HG03432 (cell line): ENCODE measurements around the gene MFGE8.
A peak's percentile ranks its signal among the peaks of the same experiment; 100 is the strongest.
"Not testable (repeated sequence)": the region's sequence is repeated elsewhere in the genome, so short reads cannot be mapped to it uniquely, and the experiment has no call there.

Source experiments
- ATAC-seq: cut with Tn5 transposase; IDR thresholded peaks from one replicate; pipeline ENCODE4 v1.9.1; 2021; ENCODE audit warnings: mild to moderate bottlenecking, moderate library complexity; ENCODE audit not compliant: unreplicated experiment

Gene MFGE8, protein sequence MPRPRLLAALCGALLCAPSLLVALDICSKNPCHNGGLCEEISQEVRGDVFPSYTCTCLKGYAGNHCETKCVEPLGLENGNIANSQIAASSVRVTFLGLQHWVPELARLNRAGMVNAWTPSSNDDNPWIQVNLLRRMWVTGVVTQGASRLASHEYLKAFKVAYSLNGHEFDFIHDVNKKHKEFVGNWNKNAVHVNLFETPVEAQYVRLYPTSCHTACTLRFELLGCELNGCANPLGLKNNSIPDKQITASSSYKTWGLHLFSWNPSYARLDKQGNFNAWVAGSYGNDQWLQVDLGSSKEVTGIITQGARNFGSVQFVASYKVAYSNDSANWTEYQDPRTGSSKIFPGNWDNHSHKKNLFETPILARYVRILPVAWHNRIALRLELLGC

DNA sequence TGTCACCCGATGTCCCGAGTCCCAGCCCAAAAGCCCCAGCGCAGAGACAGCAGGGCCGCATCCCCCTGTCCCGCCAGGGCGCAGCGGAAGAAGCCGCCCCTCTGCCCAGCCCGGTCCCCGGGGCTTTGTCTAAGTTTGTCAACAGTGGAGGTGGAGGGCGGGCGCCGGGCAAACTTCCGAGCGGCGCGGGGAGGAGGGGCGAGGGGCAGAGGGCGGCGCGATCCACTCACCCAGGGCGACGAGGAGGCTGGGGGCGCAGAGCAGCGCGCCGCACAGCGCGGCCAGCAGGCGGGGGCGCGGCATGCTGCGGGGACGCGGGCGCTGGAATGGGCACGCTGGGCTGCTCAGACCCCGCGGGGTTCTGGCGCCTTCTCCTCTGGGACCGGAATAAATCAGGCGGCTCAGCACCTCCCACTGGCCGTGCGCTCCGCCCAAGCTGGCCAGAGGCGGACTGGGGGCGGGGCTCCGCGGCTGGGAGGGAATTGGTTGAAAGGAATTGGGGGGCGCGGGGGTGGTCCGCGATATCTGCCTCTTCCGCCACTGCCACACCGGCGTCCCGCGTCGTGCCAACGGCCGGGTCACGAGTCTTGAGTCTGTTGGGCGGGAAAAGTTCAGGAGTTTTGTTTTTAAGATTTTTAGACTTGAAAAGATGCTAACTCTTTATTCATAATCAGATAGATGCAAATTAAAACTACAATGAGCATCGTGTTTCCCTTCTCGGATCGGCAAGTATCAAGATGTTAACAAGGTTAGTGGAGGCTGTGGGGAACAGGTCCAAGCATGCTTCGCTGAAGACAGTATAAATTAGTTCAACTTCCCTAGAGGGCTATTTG lies at the start of gene MFGE8:
TSS of gene MFGE8 (minus strand) at position 363 of the 833 bp plus-strand sequence. CDS start at position 303, 60 bp downstream.
- peak; percentile 89 for ATAC-seq

DNA sequence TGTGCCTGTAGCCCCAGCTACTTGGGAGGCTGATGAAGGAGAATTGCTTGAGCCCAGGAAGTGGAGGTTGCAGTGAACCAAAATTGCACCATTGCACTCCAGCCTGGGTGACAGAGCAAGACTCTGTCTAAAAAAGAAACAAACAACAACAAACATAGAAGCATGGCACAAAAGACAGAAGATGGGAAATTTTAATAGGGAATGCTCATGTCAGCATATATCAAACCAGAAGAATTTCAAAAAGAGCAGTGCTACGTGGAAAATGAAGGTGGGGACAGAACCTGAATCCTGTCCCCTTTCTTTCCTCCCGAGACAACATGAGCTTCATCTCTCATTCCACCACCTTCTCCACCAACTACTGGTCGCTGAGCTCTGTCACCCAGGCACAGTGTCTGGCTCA lies 46.3 kb upstream of the MFGE8 start:
- ATAC-seq, result no peak

DNA sequence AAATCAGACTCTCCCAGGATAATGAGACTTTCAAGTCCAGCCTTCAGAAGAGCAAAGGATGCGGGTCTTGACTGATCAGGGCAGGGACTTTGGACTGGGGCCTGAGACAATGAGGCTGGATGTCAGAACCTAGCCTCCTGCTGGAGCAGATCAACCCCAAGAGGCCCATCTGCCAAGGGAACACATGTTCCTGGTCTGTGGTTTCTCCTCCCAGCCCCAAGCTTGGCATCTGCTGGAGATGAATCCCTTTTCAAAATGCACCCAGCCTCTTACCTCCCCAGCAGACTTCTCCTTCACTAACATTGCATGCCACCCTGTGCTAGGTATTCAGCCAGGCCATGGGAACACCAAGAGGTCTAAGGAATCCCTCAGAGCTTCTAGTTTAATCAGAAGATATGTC lies 43.7 kb upstream of the MFGE8 start:
- no peak for ATAC-seq

DNA sequence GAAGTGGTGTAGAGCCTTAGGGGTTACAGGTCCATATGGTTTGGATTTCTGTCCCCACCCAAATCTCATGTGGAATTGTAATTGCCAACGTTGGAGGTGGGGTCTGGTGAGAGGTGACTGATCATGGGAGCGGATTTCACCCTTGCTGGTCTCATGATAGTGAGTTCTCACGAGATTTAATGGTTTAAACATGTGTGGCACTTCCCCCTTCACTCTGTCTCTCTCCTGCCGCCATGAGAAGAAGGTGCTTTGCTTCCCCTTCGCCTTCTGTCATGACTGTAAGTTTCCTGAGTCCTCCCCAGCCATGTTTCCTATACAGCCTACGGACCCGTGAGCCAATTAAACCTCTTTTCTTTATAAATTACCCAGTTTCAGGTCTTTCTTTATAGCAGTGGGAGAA lies 43.1 kb upstream of the MFGE8 start:
- ATAC-seq, result no peak

DNA sequence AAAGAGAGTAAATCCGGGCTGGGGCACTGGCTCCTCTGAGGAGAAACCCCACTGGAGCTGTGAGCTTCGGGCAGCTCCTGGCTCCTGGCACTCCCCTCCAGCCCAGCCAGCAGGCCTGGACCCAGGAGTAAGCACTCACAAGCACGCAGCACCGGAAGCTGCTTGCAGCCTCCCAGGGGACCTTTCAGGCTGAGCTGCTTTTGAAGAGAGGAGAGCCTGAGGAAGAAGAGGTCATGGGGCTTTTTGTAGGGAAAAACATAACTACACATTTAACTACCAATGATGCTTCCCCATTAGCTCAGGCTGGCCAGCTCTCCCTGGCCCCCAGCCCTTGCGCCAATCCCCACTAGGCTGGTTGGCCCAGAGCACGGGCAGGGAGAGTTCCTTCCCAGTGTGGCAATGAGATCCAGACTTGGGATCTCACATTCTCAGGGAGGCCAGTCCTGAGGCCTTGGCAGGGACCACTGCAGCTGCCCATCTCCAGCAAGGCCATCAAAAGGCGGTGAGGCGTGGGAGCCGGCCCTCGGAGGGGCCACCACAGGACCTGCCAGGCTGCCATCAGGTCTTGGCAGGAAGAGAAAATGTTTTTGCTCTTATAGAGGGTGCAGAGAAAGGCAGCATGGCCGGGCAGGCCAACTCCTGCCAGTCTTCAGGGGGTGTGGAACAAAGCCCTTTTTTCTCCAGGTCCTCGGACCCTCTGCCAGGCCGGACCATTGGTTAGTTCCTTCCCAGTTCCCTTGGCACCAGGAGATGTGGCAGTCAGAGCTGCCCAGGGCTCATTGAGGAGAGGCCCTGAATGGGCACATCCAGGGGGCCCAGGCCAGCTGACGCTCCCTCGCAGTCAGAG lies 41.5 kb upstream of the MFGE8 start:
- peak; percentile 71 for ATAC-seq

DNA sequence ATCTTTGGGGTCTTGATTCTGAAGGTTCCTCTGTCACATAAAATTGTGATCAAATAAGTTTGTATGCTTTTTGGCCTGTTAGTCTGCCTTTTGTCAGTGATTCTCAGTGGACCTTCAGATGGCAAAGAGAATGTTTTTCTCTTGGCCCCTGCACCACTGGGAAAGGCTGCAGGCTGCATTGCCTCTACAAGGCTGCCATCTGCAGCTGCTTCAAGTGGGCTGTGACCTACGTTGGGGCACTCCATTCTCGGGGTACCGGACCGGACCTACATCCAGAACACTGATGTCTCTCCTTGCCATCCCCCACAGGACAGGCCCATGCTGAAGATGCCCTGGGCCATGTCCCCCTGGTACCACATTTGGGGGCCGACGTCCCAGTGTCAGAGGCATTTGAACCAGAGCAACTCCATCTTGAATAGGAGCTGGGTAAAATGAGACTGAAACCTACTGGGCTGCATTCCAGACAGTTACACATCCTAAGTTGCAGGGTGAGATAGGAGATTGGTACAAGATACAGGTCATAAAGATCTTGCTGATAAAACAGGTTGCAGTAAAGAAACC lies 37.5 kb upstream of the MFGE8 start:
- ATAC-seq, result no peak

DNA sequence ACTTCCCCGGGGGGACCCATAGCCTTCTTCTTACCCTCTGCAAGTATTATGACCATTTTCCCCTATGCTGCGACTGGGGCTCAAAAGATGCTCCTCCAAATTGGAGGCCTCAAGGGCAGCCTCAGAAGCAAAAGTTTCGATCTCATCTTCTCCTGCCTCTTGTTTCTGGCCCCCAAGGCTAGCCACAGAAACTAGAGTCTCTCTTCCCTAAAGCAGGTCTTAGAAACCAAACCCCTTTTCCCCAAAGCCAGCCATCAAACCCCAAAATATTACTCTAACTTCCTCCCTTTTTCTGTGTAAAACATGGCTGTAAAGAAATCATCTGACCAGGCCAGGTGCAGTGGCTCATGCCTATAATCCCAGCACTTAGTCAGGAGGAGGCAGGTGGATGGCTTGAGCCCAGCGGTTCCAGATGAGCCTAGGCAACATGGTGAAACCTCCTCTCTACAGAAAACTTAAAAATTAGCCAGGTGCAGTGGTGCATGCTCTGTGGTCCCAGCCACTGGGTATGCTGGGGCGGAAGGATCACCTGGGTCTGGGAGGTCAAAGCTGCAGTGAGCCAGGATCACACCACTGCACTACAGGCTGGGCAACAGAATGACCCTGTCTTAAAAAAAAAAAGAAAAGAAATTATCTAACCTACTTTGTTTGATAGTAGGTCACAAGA lies 36.7 kb upstream of the MFGE8 start:
- ATAC-seq, result peak; percentile 75

DNA sequence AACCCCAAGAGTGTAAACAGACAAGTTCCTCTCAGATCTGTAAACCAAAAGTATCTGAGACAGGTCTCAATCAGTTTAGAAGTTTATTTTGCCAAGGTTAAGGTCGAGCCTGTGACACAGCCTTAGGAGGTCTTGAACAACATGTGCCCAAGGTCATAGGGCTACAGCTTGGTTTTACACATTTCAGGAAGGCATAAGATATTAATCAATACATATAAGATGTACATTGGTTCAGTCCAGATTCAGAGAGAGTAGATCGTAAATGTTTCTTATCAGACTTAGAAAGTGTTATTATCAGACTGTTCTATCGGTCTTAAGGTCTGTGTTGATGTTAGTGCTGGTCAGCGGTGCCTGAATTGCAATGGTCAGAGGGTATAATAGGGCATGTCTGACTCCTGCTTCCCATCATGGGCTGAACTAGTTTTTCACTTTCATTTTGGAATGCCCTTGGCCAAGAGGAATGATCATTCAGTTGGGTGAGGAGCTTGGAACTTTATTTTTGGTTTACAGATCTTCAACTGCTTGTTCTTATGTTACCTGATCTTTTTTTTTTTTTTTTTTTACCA lies 27.0 kb upstream of the MFGE8 start:
- ATAC-seq, result no peak

DNA sequence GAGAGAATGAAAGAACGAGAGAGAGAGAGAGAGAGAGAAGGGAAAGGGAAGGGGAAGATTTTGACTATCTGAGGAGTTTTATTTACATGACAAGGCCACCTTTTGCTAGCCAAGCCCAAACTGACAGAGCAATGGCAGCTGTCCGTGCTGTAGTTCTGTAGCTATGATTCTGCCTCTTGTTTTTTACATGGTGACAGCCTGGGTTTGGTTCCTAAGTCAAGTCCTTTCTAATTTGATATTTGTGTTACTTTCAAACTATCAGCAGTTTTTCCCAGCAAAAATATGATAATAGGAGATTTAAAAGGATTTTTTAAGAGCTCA lies 26.3 kb upstream of the MFGE8 start:
- no peak for ATAC-seq

DNA sequence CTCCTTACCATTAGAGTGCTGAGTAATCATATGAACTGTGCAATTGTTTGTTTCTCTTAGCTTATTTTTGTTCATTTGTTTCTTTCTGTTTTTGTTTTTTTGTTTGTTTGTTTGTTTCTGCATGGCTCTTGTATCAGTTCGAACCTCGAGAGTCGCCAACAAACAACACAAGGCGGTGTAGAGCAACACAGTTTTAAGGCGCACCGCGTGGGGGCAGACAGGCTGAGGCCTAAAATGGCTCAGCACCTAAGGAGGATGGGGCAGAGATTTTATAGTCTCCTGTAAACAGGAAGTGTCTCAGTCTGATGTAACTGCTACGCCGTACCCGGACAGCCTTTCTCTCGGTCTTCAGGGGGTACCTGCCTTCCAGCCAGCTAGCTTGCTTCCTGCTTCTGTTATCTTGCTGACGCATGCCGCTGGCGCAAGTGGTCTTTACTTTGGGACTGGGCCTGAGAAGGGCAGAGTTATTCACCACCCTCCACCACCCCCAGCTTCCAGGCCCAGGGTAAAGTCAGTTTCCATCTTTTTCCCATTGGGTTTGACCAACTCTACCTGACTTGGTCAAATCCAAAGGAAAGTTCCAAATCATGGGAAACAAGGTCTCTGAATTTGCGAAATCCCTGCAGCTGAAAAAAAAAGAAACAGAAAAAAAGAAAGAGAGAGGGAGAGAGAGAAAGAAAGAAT lies 25.8 kb upstream of the MFGE8 start:
- no peak for ATAC-seq

DNA sequence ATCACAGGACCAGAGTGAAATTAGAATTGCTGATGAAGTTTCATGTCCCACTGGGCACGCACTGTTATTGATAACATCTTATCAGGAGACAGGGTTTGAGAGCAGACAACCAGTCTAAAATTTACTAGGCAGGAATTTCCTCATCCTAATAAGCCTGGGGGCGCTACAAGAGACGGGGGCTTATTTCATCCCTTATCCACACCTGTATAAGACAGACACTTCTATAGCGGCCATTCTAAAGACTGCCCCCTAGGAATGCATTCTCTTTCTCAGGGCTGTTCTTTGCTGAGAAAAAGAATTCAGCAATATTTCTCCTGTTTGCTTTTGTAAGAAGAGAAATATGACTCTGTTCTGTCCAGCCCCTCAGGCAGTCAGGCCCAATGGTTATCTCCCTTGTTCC lies 21.3 kb upstream of the MFGE8 start:
- ATAC-seq, result not testable (repeated sequence)

DNA sequence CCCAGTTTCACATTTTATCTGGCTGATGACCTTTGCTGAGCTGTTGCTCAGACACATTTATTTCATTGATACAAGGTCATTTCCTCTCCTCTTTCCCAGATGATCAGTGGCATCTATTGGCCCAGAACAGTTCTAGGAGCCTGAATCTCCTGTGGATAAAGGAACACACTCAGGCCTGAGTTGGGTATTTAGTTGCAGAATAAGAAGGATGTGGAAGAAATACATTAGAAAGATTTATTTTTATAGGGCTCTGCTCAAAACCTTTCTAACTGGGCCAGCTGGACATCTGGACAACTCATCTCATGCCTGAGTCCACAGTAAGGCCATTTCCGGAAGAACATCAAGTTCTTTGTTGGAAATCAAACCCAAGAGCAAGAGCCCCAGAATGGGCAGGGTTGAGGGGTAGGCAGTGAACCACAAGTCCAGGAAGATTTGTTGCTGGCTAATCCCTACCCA lies 19.7 kb upstream of the MFGE8 start:
- no peak for ATAC-seq

DNA sequence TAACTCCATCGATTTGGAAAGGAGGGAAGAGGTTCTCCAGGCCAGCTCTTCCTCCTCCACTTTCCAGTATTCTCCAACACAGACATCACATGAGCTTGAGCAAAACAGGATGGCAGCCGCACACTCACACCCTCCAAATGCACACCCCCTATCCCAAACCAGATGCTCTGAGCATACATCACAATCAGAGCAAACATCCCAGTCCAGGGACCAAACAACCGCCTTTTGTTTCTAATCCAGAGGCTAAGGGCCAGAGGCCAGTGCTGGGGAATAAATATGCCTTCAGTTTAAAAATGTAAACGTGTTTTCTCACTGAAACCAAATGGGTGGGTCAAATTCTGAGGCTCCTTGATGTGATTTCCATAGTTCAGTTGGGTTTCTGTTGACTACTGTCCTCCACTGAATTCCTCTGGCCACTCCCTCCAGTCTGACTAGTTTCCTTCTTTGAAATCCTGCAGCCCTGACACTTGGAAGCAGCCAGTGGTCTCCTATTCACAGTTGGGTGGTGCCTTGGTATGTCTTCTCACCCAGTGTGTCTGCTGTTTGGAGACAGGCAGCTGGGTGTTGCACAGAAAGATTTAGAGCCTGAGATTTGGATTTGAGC lies 19.2 kb upstream of the MFGE8 start:
- ATAC-seq, result no peak

DNA sequence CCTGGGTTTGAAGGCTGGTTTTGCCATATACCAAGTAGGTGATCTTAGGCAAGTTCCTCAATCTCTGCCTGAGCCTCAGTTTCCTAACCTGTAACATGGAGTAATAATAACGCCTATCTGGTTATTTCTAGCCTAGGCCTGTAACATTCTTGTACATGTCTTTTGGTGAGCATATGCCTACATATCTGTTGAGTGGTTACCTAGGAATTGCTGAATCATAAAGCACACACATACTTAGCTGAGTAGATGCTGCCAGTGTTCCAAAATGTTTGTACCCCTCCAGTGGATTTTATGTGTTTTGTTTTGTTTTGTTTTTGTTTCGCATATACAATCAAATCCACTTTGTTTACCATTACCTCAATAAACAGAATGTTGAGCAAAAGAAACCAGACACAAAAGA lies 17.4 kb upstream of the MFGE8 start:
- ATAC-seq, result no peak

DNA sequence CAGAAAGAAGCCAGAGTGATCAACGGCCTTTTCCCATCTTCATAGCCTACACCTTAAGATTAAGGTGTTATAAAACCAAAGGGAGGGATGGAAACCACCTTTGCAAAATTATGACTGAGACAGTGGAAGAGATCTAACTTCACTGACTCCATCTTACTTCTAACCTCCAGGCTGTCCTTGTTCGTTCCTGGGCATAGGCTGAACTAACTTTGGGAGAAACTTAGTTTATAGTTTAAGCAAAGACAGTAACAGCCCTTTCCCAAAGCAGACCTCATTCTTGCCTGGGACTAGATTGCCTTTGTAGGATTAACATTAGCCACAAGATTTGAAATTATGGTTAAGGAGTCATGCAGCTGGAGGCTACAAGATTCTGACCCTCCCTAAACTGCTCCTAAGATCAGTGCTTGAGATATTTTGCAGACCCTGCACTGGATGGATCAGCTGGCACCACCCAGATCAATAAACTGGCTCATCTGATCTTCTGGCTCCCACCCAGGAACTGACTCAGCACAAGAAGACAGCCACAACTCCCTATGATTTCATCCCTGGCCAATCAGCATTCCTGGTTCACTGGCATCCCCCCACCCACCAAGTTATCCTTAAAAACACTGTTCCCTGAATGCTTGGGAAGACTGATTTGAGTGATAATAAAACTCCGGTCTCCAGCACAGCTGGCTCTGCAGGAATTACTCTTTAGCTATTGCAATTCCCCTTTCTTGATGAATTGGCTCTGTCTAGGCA lies 16.3 kb upstream of the MFGE8 start:
- ATAC-seq, result not testable (repeated sequence)

DNA sequence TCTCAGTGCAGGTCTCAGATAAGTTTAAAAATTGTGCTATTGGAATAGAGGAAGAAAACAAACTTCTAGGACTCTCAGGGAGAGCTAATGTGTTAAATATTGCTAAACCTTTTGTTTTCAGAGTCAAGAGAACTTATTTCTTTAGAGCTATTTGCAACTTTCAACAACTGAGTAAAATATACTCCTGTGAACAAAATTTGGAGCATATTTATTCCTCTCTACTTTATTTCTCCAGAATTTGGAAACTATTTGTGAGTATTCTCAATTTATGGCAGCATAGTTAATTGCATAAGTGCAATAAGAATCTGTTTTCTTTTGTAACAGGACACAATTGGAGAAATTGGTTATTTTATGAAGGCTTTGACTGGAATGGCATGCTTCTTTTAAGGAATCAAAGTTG lies 15.0 kb upstream of the MFGE8 start:
- not testable (repeated sequence) for ATAC-seq

DNA sequence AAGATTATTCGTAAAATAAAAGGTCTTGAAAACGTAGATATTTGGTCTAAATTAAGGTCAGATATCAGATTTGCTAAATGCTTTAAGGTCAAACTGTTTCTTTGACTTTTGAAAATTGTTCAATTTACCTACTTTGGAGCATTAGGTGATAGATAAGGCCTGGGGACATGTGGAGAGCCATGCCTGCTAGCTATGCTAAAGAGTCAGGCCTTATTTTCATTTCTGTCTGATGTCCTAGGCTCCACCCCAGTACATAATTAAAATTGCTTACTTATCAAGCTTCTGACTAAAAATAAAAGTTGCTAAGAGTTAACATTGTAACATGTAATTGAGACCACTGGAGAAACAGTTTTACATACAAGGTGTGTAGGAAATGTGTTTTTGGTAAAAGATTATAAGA lies 12.5 kb upstream of the MFGE8 start:
- not testable (repeated sequence) for ATAC-seq

DNA sequence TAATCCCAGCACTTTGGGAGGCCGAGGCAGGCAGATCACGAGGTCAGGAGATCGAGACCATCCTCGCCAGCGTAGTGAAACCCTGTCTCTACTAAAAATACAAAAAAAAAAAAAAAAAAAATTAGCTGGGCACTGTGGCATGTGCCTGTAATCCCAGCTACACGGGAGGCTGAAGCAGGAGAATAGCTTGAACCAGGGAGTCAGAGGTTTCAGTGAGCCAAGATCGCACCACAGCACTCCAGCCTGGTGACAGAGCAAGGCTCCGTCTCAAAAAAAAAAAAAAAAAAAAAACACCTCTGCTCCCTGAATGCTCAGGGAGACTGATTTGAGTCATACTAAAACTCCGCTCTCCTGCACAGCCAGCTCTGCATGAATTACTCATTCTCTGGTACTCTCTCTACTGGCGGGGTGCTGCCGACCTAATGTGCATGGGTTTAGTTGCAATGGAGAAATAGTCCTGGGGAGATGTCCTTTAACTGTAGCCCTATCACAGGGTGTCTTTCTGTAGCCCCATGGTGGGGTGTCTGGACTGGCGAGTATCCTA lies 7.8 kb upstream of the MFGE8 start:
- peak; percentile 84 for ATAC-seq
